K562 (cell line): ENCODE data around the gene GNPTAB.

Experiments
- BRCA1 ChIP-seq, 2 experiments: fragments of 450-650 bp in 1 of 2; sonication (generic) in 1 of 2; formaldehyde crosslinking in 1 of 2; IDR thresholded peaks; 2 replicates each; pipeline versions ENCODE4 v1.5.0 to v1.6.1; 2017 to 2020; ENCODE audit warnings: mild to moderate bottlenecking in 1 of 2, missing genetic modification reagents in 1 of 2
- EZH2 ChIP-seq: IDR thresholded peaks from 2 replicates; pipeline ENCODE4 v1.6.1; 2012; ENCODE audit warnings: low read depth, mild to moderate bottlenecking, inconsistent platforms, low read length, borderline replicate concordance
- MYC ChIP-seq, 2 experiments: fragments of 250-450 bp in 1 of 2; sonication (Bioruptor Pico) in 1 of 2; IDR thresholded peaks; 2 replicates each; pipeline versions ENCODE4 v1.5.1 to v1.6.1; 2012 to 2021; ENCODE audit warnings: low read depth in 2 of 2, borderline replicate concordance in 1 of 2, improper control_type of control experiment in 1 of 2, low read length in 1 of 2, mild to moderate bottlenecking in 1 of 2, moderate library complexity in 1 of 2
- MYNN ChIP-seq, 2 experiments: sonication (generic); formaldehyde crosslinking in 1 of 2; IDR thresholded peaks; 2 replicates each; pipeline versions ENCODE4 v1.5.0 to v1.6.1; 2016 to 2020; ENCODE audit warnings: antibody characterized with exemption in 1 of 2, missing genetic modification reagents in 1 of 2
- RAD21 ChIP-seq, 2 experiments: fragments of 250-450 bp in 1 of 2; fragments of 450-650 bp in 1 of 2; sonication (Bioruptor Pico) in 1 of 2; formaldehyde crosslinking in 1 of 2; IDR thresholded peaks in 1 of 2; conservative IDR thresholded peaks in 1 of 2; 2 replicates each; pipeline versions ENCODE4 v1.4.0 to v1.8.0; 2020 to 2022; ENCODE audit warnings: mild to moderate bottlenecking in 2 of 2, moderate library complexity in 1 of 2
- RAD51 ChIP-seq: fragments of 450-650 bp; IDR thresholded peaks from 2 replicates; pipeline ENCODE4 v1.7.1; 2016; ENCODE audit warnings: low read depth, mild to moderate bottlenecking, borderline replicate concordance
- RCOR1 ChIP-seq, 2 experiments: IDR thresholded peaks; 2 replicates each; pipeline ENCODE4 v1.6.1; 2012; ENCODE audit warnings: low read depth in 2 of 2, low read length in 2 of 2, borderline replicate concordance in 1 of 2, improper control_type of control experiment in 1 of 2
- SREBF1 ChIP-seq: fragments of 150-350 bp; IDR thresholded peaks from 2 replicates; pipeline ENCODE4 v1.6.1; 2014; ENCODE audit warnings: antibody characterized with exemption, low read depth, low read length, borderline replicate concordance
- TEAD1 ChIP-seq, 2 experiments: fragments of 450-650 bp in 1 of 2; sonication (generic) in 1 of 2; formaldehyde crosslinking; IDR thresholded peaks; 2 replicates each; pipeline versions ENCODE4 v1.4.0 to v1.8.0; 2020 to 2022; ENCODE audit warnings: mild to moderate bottlenecking in 2 of 2, missing genetic modification reagents in 1 of 2
- UBTF ChIP-seq, 2 experiments: IDR thresholded peaks; 2 replicates each; pipeline ENCODE4 v1.6.1; 2012; ENCODE audit warnings: improper control_type of control experiment in 2 of 2, low read depth in 2 of 2, low read length in 2 of 2, borderline replicate concordance in 1 of 2
- ZNF398 ChIP-seq: fragments of 250-450 bp; sonication (Bioruptor Pico); IDR thresholded peaks from 2 replicates; pipeline ENCODE4 v1.8.0; 2021; ENCODE audit warnings: moderate library complexity, mild to moderate bottlenecking, inconsistent platforms
- TF ChIP-seq, protein P1 (sequence below), 2 experiments: fragments of 250-450 bp in 1 of 2; fragments of 450-650 bp in 1 of 2; sonication (Bioruptor Pico) in 1 of 2; IDR thresholded peaks; 2 replicates each; pipeline versions ENCODE4 v1.6.1 to v1.8.0; 2016 to 2021; ENCODE audit warnings: mild to moderate bottlenecking in 2 of 2, moderate library complexity in 2 of 2, missing compliant biosample characterization in 1 of 2, missing genetic modification characterization in 1 of 2
- TF ChIP-seq, protein P2 (sequence below): IDR thresholded peaks from 2 replicates; pipeline ENCODE4 v1.6.1; 2012; ENCODE audit warnings: low read depth, low read length, improper control_type of control experiment, borderline replicate concordance

GRCh38 chr12:101743724-101744472, 86.9 kb downstream of the GNPTAB start:
- TF ChIP-seq TEAD1 (CRISPR knock-in tag; IDR thresholded peaks at IDR 0.05) (no peak), SREBF1 (no peak), UBTF (IDR thresholded peaks at IDR 0.05; ENCODE audit: borderline replicate concordance in 1 of 2, low read depth in 2 of 2, low read length in 2 of 2) (no peak), RCOR1 (IDR thresholded peaks at IDR 0.05; ENCODE audit: borderline replicate concordance in 1 of 2, low read depth in 2 of 2, low read length in 2 of 2) (no peak), RAD51 (no peak), EZH2 (no peak), RAD21 (CRISPR knock-in tag; conservative IDR thresholded peaks at IDR 0.05 in 1 of 2, IDR thresholded peaks at IDR 0.05 in 1 of 2) (no peak), MYC (IDR thresholded peaks at IDR 0.05; ENCODE audit: low read depth, low read length) (no peak), MYC (CRISPR knock-in tag; IDR thresholded peaks at IDR 0.05; ENCODE audit: borderline replicate concordance, low read depth) (no peak), MYNN (IDR thresholded peaks at IDR 0.05) (no peak), MYNN (CRISPR knock-in tag; IDR thresholded peaks at IDR 0.05) (no peak), BRCA1 (IDR thresholded peaks at IDR 0.05) (no peak), BRCA1 (CRISPR knock-in tag; IDR thresholded peaks at IDR 0.05) (no peak), ZNF398 (CRISPR knock-in tag) (no peak)
- TF ChIP-seq, protein P1, sequence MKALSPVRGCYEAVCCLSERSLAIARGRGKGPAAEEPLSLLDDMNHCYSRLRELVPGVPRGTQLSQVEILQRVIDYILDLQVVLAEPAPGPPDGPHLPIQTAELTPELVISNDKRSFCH (CRISPR knock-in tag; IDR thresholded peaks at IDR 0.05), result no peak
- TF ChIP-seq, protein P1 (tag; IDR thresholded peaks at IDR 0.05), result no peak
- TF ChIP-seq, protein P2, sequence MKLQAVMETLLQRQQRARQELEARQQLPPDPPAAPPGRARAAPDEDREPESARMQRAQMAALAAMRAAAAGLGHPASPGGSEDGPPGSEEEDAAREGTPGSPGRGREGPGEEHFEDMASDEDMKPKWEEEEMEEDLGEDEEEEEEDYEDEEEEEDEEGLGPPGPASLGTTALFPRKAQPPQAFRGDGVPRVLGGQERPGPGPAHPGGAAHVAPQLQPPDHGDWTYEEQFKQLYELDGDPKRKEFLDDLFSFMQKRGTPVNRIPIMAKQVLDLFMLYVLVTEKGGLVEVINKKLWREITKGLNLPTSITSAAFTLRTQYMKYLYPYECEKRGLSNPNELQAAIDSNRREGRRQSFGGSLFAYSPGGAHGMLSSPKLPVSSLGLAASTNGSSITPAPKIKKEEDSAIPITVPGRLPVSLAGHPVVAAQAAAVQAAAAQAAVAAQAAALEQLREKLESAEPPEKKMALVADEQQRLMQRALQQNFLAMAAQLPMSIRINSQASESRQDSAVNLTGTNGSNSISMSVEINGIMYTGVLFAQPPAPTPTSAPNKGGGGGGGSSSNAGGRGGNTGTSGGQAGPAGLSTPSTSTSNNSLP, result no peak
